ENCODE measurements around the gene GAB2. TPM values are rescaled to one million over a fixed set of nuclear protein-coding genes. Genes with fewer than 3 reads are reported as not detected.
"Not testable (repeated sequence)": the region's sequence is repeated elsewhere in the genome, so short reads cannot be mapped to it uniquely, and the experiment has no call there.

The GAB2 gene
- total RNA-seq, 4 donors from 2014 or later, result 15.9 to 82.3 (median 21.1) TPM

GRCh38 chr11:78295347-78295746 lies 122.3 kb downstream of the GAB2 start:
- DNase-seq, result no peak
- H3K4me1 ChIP-seq, result no peaks in the 10 kb centered on the region
- intact Hi-C loops (cut with DNase I; ENCODE audit: low total_unique reads), result no loop called here

GRCh38 chr11:78294100-78294499 lies 123.5 kb downstream of the GAB2 start:
- H3K9me3 ChIP-seq; DNase-seq; H3K4me1 ChIP-seq; H3K27me3 ChIP-seq; H3K36me3 ChIP-seq; H3K27ac ChIP-seq; H3K4me3 ChIP-seq; intact Hi-C loops (cut with DNase I; ENCODE audit: low total_unique reads): not testable (repeated sequence)

More at GRCh38 chr11:78295347-78295746, 122.3 kb downstream of the GAB2 start:
- TF ChIP-seq CTCF (IDR thresholded peaks at IDR 0.05) (no peak), POLR2A (IDR thresholded peaks at IDR 0.05) (no peak)
- no peaks in the 10 kb centered on the region for H3K9me3 ChIP-seq
- no peaks in the 10 kb centered on the region for H3K27me3 ChIP-seq
- no peaks in the 10 kb centered on the region for H3K36me3 ChIP-seq
- H3K27ac ChIP-seq, result no peak overlapping the region
- no peak overlapping the region for H3K4me3 ChIP-seq

GRCh38 chr11:78293536-78293935 lies 124.1 kb downstream of the GAB2 start:
- Histone ChIP-seq H3K4me1 (no peaks in the 10 kb centered on the region), H3K4me3 (no peak overlapping the region), H3K36me3 (no peaks in the 10 kb centered on the region), H3K27ac (no peak overlapping the region), H3K9me3 (peaks cover 0 to 3% of the 10 kb centered on the region in 2 donors), H3K27me3 (no peaks in the 10 kb centered on the region)
- TF ChIP-seq POLR2A (IDR thresholded peaks at IDR 0.05), result no peak
- TF ChIP-seq CTCF (IDR thresholded peaks at IDR 0.05), result no peak
- intact Hi-C loops (cut with DNase I; ENCODE audit: low total_unique reads), result no loop called here
- no peak for DNase-seq

- Histone ChIP-seq H3K4me1 (no peaks in the 10 kb centered on the region), H3K36me3 (no peaks in the 10 kb centered on the region), H3K27ac (no peak overlapping the region), H3K4me3 (no peak overlapping the region), H3K9me3 (peaks cover 0 to 3% of the 10 kb centered on the region in 2 donors), H3K27me3 (no peaks in the 10 kb centered on the region)
- TF ChIP-seq CTCF (IDR thresholded peaks at IDR 0.05), result no peak
- no peak for TF ChIP-seq POLR2A (IDR thresholded peaks at IDR 0.05)
- intact Hi-C loops (cut with DNase I; ENCODE audit: low total_unique reads), result no loop called here
- no peak for DNase-seq
Observed at GRCh38 chr11:78292109-78292803, 125.4 kb downstream of the GAB2 start.

GRCh38 chr11:78291503-78292108 lies 126.0 kb downstream of the GAB2 start:
- Histone ChIP-seq H3K9me3 (peaks cover 0 to 3% of the 10 kb centered on the region in 2 donors), H3K4me1 (no peaks in the 10 kb centered on the region), H3K27me3 (no peaks in the 10 kb centered on the region), H3K36me3 (no peaks in the 10 kb centered on the region), H3K27ac (no peak overlapping the region), H3K4me3 (no peak overlapping the region)
- intact Hi-C loops (cut with DNase I; ENCODE audit: low total_unique reads), result no loop called here
- no peak for DNase-seq
- TF ChIP-seq POLR2A (IDR thresholded peaks at IDR 0.05), result no peak
- no peak for TF ChIP-seq CTCF (IDR thresholded peaks at IDR 0.05)
